ENCODE measurements around the gene RPL35A. TPM values are rescaled to one million over a fixed set of nuclear protein-coding genes. Genes with fewer than 3 reads are reported as not detected.
"Not testable (repeated sequence)": the region's sequence is repeated elsewhere in the genome, so short reads cannot be mapped to it uniquely, and the experiment has no call there.

RPL35A gene
- total and polyA plus RNA-seq, 9 of the 15 experiments (the other 6 are each of a cell fraction or from before 2014, with no cell fraction given) = 1,475 to 2,942 (median 2,367) TPM

- H2AFZ ChIP-seq (ENCODE audit: low read depth, low read length); H3K9me1 ChIP-seq (ENCODE audit: control insufficient read depth, insufficient read depth, low read length); H4K20me1 ChIP-seq (replicated peaks; ENCODE audit: control insufficient read depth, insufficient read depth, low read length); intact Hi-C loops (cut with micrococcal nuclease); H3K9me3 ChIP-seq (replicated peaks; ENCODE audit: control insufficient read depth, insufficient read depth, low read depth, low read length); H3K9ac ChIP-seq (ENCODE audit: insufficient read depth in 1 of 2, low read depth in 2 of 2, low read length in 2 of 2); POLR2A ChIA-PET; FAIRE-seq; H3K36me3 ChIP-seq (ENCODE audit: control insufficient read depth, insufficient read depth, low read length); BruUV-seq (replicated peaks); H3K27me3 ChIP-seq (ENCODE audit: control insufficient read depth in 2 of 2, insufficient read depth in 2 of 2, low read length in 2 of 2); H3K4me3 ChIP-seq; H3K4me2 ChIP-seq (ENCODE audit: insufficient read depth, low read length); ATAC-seq; DNase-seq (ENCODE audit: extremely low read depth in 1 of 4, low spot score in 3 of 4); H3K27ac ChIP-seq (ENCODE audit: extremely low read depth, low read depth, low read length); in situ Hi-C loops (cut with MboI); CTCF ChIA-PET (ENCODE audit: low intra/inter-chr PET ratio); TF ChIP-seq ATF3 (CRISPR knock-in tag; conservative IDR thresholded peaks at IDR 0.05): not testable (repeated sequence)
- TF ChIP-seq TRIM28 (IDR thresholded peaks at IDR 0.05) = peak; percentile 91
- peak in 1 of 2 experiments; percentile 56; a peak in 1 of 4 replicates for TF ChIP-seq TRIM24 (IDR thresholded peaks at IDR 0.05)
- 0 out of 2 replicates have a peak, but pooled peaks have one; percentile 44 for TF ChIP-seq ZEB2 (IDR thresholded peaks at IDR 0.05)
- peak in 1 of 2 experiments; percentile 39; a peak in 1 of 3 replicates for TF ChIP-seq CBX3 (IDR thresholded peaks at IDR 0.05; ENCODE audit: borderline replicate concordance in 1 of 2, low read length in 2 of 2)
- peak; percentile 9; the same call in 1 of the 2 replicates for TF ChIP-seq ATF3 (IDR thresholded peaks at IDR 0.05)
- peak; percentile 80 for TF ChIP-seq CBX5 (IDR thresholded peaks at IDR 0.05; ENCODE audit: borderline replicate concordance, low read depth)
- TF ChIP-seq, protein P1, sequence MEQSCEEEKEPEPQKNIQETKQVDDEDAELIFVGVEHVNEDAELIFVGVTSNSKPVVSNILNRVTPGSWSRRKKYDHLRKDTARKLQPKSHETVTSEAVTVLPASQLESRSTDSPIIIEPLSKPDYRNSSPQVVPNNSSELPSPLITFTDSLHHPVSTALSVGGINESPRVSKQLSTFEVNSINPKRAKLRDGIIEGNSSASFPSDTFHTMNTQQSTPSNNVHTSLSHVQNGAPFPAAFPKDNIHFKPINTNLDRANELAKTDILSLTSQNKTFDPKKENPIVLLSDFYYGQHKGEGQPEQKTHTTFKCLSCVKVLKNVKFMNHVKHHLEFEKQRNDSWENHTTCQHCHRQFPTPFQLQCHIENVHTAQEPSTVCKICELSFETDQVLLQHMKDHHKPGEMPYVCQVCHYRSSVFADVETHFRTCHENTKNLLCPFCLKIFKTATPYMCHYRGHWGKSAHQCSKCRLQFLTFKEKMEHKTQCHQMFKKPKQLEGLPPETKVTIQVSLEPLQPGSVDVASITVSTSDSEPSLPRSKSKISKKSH (CRISPR knock-in tag; IDR thresholded peaks at IDR 0.05) = peak; percentile 75; the same call in 1 of the 2 replicates
- peak; percentile 80 for TF ChIP-seq ZNF280A (IDR thresholded peaks at IDR 0.05; ENCODE audit: low read depth, partially characterized antibody)
- TF ChIP-seq, protein P2, sequence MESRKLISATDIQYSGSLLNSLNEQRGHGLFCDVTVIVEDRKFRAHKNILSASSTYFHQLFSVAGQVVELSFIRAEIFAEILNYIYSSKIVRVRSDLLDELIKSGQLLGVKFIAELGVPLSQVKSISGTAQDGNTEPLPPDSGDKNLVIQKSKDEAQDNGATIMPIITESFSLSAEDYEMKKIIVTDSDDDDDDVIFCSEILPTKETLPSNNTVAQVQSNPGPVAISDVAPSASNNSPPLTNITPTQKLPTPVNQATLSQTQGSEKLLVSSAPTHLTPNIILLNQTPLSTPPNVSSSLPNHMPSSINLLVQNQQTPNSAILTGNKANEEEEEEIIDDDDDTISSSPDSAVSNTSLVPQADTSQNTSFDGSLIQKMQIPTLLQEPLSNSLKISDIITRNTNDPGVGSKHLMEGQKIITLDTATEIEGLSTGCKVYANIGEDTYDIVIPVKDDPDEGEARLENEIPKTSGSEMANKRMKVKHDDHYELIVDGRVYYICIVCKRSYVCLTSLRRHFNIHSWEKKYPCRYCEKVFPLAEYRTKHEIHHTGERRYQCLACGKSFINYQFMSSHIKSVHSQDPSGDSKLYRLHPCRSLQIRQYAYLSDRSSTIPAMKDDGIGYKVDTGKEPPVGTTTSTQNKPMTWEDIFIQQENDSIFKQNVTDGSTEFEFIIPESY (CRISPR knock-in tag; IDR thresholded peaks at IDR 0.05) = peak; percentile 67
- 80% methylated on average over 8 of the region's 8 CpGs for WGBS (ENCODE audit: insufficient coverage, low coverage, missing lambda C conversion rate)
- Histone ChIP-seq H3K4me1 (replicated peaks in 1 of 2; ENCODE audit: control insufficient read depth in 2 of 2, insufficient read depth in 2 of 2, low read length in 2 of 2) (peaks cover 8 to 14% of the 10 kb centered on the region in 2 experiments; a peak in 3 of 5 replicates), H3K79me2 (ENCODE audit: control insufficient read depth, insufficient read depth, low read length) (peaks cover 19% of the 10 kb centered on the region)
Measured at GRCh38 chr3:197967337-197967989, 17.5 kb downstream of the RPL35A start.

Measured in K562 (cell line).